Ishikawa (cell line): ENCODE measurements around the gene MARK3.

Experiments used
- CEBPB ChIP-seq: IDR thresholded peaks from 2 replicates; pipeline ENCODE4 v1.6.1; 2012
- EGR1 ChIP-seq: IDR thresholded peaks from 2 replicates; pipeline ENCODE4 v1.6.1; 2012
- FOXM1 ChIP-seq: IDR thresholded peaks from 2 replicates; pipeline ENCODE4 v1.6.1; 2012; ENCODE audit warnings: low read depth, borderline replicate concordance
- MAX ChIP-seq: IDR thresholded peaks from 2 replicates; pipeline ENCODE4 v1.6.1; 2012
- NFIC ChIP-seq: IDR thresholded peaks from 2 replicates; pipeline ENCODE4 v1.6.1; 2012
- REST ChIP-seq: IDR thresholded peaks from 2 replicates; pipeline ENCODE4 v1.6.1; 2012; ENCODE audit warnings: low read depth, mild to moderate bottlenecking
- YY1 ChIP-seq: IDR thresholded peaks from 2 replicates; pipeline ENCODE4 v1.6.1; 2012; ENCODE audit warnings: low read depth
- ZBTB7A ChIP-seq: IDR thresholded peaks from 2 replicates; pipeline ENCODE4 v1.6.1; 2012; ENCODE audit warnings: low read depth

GRCh38 chr14:103448097-103448496 is 62.9 kb downstream of the MARK3 start:
- TF ChIP-seq MAX (no peak), ZBTB7A (no peak), NFIC (no peak), FOXM1 (no peak), YY1 (no peak), EGR1 (no peak), CEBPB (no peak), REST (no peak)
